Activated CD8-positive, alpha-beta memory T cell treated with anti-CD3 and anti-CD28 coated beads, Interleukin-2, amount 50 U/mL, for 4 hours (primary cell): ENCODE results near the gene TBX1.

Source experiments
- DNase-seq: peaks from one replicate; pipeline ENCODE4 v3.0.0-alpha.2; 2020

Gene TBX1

DNA sequence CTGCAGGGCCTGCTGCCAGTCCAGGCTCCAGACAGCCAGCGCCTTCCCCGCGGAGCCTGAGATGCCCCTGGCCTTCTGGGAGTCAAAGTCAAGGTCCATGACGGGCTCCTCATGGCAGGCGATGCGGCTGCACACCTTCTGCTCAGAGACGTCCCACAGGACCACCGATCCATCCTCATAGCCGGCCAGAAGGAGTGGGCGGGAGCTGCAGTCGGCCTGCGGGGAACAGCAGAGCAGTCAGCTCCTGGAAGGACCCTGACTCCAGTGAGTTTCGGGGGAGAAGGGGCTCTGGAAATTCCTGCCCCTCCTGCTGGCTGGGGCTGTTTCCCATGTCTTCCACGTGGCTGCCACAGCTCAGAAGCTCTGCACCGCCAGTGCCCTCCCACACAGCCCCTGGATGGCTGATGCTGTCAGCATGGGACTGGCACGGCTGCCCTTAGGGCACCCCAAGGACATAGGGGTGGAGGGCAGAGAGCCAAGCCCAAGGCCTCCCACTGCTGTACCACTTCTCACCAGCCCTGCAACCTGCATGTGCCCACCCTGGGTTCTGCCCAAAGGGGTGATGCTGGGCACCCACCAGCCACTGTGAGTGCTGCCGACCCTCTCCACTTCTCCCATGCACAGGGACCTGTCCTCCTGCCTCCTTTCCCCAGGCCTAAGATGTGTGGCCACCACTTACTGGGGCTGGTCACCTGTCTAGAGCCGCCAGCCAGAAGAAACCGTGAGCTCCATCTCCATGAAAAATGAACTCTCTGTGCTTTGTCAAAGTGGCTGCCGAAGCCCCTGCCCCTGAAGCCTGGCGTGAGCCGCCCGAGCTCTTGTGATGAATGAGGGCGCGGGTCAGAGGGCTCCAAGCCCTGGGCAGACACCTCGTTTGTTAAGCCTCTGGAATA is 41.7 kb downstream of the TBX1 start:
- DNase-seq: no peak

DNA sequence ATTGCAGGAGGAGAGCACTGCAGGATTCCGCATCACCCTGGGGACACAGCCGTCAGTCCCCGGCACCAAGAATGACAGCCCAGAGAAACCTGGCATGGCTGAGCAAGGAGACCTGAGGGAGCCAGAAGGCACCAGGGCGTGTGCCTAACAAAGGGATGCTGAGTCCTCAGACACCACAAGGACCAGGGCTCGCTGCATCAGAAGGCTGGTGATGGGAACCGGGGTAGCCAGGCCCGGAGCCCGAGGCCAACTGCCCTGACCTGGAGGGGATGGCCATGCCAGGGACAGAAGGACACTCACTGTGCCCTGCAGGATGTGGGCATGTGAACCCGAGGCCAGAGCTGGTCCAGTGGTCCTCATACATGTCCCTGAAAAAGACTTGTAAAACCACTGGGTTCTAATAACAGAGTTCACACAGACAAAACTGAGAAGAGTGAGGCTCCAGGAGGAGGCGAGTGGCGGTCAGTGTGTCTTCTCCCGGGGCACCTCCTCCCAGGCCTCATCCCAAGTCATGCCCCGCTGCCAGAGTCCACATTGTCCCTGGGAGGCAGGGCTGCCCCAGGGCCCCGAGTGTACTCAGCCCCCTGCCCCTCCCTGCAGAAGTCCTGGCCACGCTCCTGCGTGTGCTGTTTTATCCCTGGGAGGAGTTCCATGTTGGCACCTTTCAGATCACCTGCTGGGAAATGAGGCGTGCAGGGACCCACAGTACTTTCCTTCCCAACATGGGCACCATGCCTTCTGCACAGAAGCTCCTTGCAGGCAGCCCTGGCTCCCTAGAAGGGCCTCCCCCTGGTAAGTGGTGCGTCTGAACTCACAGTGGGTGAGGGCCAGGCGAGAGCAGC is 42.5 kb downstream of the TBX1 start:
- DNase-seq: no peak

DNA sequence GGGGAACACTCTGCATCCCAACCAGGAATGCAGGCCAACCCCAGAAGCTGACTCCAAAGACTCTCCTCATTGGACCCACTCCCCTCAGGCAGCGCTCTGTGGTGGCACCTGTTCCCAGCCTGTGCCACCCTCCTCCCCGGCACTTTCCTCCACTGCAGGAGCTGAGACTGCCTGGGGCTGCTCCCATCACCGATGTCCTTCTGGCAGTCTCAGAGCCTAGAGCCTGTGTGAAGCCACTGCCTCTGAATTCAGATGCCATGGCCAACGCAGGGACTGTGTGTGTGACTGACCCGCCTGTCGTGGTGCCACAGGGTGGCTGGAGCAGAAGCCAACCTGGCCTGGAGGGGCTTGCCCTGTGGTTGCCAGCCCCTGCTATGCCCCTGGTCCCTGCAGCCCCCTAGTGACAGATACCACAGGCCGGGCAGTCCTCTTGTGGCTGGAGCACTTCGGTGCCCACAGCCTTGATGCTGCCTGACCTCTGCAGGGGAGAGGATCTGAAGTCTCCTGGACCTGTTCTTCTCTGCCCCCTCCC is 43.2 kb downstream of the TBX1 start:
- DNase-seq: no peak

DNA sequence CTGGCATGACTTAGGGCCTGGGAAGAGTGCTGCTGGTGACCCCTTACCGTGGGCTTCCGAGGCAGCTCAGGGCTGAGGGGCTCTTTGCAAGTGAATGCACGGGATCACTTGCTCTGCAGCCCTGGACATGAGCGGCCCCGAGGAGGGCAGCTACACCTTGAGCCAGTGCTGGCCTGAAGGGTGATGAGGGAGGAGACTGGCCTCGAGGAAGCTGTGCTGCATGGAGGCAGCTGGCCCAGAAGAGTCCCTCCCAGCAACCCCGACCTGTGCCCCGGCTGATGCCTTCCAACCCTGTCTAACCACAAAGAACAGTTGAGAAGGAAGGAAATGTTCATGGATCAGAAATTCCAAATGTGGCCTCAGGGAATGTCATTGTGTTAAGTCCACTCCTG is 45.2 kb downstream of the TBX1 start:
- DNase-seq: peak; percentile 12

DNA sequence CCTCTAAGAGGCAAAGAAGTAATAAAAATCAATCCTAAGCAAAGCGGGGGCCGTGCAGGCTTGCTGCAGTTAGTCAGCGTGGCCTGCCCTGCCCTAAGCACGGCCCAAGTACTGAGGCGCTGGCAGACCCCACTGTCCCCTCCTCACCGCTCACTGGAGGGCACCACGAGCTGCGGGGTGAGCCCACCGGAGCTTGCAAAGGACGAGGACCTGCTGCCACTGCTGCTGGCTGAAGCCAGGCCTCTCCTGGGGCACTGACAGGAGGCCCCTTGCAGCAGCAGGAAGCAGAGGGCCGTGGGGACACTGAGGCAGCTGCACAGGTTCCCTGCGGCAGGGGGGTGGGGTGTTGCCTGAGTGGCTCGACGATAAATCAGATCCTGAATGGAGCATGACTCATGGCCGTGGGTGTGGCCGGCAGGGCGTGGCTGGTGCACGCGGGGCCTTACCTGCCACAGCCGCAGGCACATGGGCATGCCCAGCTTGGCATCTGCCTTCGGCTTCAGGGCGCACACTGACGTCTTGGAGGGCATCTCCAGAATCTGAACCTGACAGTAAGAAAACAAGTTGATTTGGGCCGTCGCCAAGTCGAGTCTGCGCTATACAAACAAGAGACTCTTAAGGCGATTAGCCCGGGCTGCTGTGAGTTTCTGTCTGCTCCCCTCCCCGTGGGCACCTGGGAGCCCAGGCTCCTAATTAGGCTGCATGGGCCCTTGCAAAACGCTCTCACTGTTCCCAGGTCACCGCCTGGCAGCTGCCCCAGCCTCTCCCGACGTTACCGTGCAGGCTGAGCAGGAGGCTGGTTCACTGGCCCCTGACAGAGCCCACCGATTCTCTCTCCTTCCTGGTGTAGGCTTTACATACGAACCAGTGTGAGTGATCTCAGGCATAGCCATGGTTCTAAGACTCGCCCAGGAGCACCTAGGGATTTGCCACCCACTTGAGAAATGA is 45.9 kb downstream of the TBX1 start:
- peak; percentile 15 for DNase-seq

DNA sequence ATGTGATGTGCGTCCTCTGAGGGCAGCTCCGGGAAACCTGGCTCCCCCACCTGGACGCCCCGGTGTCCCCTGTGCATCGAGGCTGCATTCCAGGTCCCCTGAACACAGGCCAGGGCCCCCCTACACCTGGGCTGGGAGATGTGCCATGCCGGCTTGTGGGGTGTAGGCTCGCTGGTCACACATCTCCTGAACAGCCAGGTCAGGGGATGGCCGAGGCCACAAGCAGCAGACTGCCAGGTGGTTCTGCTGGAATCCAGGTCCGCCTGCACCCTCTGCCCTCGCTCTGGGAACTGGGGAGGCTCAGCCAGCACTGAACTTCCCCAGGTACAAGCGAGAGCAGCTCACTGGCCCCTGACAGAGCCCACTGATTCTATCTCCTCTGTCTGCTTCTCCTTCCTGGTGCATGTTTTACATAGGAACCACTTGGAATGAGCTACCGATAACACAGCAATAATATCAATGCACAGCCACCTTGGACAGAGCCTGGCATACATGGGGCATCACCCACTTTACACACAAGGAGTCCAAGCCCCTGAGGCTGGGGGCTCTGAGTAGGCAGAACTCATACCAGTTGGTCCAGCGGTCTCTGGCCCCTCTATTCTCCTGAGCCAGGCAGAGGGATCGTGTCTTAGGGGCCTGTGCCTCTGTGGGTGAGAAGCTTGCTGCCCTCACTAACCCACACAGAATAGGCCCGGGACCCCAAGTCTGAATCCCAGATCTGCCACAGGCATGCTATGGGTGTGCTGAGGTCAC is 46.8 kb downstream of the TBX1 start:
- DNase-seq: no peak

DNA sequence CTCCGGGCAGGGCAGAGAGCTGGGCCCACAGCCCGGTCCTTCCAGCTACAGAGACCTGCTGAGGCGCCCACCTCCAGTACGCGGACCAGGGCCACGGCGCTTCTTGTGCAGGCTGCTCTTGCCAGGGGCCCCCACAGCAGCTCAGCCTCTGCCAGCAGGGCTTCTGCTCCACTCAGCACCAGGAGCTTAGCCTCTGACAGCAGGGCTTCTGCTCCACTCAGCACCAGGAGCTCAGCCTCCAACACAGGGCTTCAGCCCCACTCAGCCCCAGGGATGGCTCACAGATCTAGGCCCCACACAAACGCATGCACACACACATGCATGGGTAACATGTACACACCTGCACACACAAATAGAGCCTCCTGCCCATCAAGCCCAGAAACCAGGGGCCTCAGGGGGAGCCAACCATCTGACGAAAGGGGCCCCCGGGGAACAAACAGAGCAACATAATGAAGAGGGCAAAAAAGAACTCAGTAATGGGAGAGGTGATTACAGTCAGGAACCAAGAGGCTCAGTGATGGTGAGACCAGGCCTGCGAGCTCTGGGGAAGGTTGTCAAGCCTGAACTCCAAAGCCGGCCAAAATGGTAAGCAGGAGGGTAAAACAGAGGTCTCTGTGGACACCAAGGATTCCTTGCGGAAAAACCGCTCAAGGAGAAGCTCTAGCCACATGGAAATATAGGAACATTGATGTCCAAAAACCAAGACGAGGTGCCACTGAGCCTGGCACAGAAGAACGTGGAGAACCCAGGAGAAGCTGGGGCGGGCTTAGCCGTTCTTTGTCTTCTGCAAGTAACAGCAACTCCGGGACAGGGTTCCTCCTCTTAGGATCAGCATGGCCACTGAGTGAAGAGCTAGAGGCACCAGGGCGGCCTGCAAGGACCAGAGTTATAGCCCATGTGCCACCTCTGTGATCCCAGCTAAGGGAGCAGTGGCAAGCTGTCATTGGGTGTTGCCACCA is 47.6 kb downstream of the TBX1 start:
- DNase-seq: peak; percentile 8

DNA sequence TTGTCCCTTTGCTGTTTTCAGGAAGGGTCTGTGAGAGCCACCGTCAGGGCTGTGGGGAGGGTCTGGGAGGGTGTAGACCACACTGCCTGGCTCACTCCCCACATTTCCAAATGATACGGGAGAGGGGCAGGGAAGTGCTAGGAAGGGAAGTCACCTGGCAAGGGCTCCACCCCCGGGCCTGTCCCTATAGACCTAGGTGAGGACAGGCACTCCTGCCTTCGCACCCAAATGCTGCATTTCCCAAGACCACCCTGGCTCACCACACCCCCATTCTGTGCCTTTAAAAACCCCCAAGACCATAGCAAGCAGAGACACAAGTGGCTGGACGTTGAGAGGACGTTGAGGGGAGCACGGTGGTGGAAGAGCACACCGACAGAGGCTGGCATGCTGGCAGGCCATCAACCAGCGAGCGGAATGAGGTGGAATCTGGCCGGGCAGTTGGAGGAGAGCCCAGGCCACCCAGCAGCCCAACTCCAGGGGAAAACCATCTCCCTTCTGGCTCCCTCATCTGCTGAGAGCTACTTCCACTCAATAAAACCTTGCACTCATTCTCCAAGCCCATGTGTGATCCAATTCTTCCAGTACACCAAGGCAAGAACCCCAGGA is 48.4 kb downstream of the TBX1 start:
- DNase-seq: peak; percentile 0

DNA sequence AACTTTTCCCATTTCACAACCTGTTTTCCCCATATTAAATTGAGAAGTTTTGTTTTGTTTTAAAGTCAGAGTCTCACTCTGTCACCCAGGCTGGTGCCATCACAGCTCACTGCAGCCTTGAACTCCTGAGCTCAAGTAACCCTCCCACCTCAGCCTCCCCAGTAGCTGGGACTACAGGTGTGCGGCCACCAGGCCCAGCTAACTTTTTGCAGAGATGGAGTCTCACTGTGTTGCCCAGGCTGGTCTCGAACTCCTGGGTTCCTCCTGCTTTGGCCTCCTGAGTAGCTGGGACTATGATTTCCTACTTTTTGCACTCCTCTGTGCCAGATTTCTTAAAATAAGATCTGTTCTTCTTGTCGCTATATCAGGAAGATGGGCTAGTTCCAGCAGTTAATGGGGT is 49.2 kb downstream of the TBX1 start:
- no peak for DNase-seq

DNA sequence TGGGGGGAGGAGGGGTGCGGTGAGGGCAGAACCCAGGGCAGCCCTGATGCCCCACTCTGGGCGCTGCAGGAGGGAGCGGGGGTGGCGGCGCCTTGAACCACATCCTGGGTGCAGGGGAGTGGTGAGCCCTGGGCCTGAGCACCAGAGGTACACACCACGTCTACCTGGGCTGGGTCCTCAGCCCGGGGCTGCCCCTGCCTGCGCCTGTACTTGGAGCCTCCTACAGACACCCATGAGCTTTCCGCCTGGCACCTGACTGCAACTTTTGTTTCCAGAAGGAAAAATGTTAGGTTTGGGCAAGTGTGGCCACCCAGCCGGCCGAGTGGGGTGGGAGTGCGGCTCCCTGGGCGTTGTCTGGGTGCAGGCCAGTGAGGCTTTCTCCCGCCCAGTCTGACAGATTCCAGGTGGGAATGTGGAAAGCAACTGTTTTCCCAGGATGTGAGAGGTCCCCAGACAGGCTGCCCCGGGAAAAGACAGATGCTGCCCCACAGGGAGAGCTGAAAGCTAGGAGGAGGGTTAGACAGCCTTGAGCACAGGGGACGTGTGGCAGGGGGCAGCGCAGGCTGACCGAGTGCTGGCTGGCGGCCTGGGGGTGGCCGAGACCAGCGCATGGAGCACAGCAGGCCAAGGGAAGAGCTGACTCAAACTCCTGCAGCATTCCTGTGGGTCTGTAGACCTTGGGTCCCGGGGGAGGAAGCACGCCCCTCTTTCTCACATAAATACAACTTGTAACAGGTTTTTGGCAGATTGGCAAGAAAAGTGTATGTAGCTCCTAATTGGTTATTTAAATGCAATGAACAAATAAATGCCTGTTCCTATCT is 50.0 kb downstream of the TBX1 start:
- DNase-seq: peak; percentile 9

DNA sequence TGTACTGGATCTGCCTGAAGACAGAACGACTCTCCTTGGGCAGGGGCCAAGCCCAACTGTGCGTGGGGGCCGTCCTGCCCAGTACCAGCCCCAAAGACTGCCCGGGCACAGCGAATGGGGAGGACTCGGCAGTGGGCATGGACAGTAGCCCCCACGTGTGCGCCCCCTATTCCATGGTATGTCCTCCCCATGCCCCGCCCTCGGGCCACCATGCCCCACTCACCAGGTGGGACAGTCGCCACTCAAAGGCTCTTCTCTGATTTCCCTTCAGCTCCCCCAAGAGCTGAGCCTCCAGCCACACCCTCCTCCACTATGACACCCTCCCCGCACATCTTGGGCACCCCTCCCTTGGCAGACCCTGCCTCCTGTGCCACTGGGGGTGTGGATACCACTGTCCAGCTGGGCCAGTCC is 50.6 kb downstream of the TBX1 start:
- DNase-seq: peak; percentile 13

DNA sequence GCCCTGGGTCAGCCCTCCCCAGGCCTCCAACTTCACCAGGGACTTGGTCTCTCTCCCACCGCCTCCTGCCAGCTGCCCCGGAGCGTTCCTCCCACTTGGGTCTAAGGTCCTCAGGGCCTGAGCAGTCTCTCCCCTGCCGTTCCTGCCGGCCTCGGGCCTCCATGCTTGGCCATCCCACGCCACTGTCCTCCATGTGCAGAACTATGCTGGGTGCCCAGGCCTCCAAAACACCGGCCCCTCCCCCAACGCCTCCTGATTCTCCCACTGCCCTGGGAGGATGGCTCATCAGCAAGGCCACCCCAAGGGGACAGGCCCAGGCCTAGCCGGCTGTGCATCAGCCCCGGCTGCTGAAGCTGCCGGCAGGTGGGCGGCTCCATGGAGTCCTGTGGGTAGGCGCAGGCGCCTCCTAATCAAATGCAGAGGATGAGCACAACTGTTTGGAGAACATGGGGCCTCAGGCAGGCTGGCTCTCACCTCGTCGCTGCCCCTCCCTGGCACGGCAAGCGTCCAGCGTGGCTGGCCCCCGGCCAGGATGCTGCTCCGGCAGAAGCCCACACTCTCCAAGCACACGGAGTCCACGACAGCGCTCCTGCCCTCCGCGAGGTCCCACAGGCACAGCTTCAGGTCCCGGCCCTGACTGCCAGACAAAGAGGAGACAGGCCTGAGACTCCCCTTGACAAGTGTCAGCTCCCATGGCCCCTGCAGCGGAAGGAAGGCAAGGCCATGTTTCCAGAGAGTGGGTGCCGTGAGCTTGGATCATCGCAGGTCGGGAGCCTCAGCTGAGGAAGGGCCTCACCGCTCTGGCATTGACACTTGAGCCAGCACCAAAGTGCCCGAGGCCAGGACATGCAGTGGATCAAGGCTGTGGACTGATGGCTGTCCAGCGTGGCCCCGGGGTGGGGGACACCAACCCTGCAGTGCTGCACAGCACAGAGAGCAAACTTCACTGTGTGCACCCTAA is 51.5 kb downstream of the TBX1 start:
- peak; percentile 11 for DNase-seq

DNA sequence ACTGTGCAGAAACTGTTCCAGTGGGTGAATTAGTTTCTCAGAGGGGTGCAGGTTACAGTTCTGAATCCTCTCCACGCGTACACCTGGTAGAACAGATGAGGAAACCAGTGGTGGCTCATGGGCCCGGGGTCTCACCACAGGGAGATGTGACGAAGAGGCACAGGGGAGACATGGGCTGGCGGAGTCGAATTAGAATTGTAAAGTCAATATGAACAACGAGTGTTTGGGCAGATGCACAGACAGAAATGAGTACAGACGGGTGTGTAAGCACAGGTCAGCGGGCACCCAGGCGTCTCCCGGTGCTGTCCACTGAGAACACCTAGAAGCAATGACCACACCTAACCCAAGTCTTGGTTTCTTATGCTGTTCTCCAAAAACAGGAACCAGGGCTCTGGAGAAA is 52.3 kb downstream of the TBX1 start:
- DNase-seq: peak; percentile 0

DNA sequence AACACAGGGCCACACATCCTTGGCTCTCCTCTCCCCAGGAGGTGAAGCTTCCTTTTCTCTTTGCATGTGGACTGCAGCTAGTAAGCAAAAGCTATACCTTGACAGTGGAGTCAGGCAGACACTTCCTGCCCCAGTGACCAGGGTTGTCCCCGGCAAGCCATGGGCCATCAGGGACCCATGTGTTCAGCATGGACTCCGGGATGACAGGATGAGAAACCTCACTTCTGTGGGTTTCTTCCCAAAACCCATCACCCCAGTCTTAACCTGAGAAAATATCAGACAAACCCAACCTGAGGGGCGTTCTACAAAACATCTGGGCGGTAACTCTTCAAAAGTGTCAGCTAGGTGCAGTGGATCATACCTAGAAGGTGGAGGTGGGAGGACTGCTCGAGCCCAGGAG is 53.9 kb downstream of the TBX1 start:
- peak; percentile 2 for DNase-seq

DNA sequence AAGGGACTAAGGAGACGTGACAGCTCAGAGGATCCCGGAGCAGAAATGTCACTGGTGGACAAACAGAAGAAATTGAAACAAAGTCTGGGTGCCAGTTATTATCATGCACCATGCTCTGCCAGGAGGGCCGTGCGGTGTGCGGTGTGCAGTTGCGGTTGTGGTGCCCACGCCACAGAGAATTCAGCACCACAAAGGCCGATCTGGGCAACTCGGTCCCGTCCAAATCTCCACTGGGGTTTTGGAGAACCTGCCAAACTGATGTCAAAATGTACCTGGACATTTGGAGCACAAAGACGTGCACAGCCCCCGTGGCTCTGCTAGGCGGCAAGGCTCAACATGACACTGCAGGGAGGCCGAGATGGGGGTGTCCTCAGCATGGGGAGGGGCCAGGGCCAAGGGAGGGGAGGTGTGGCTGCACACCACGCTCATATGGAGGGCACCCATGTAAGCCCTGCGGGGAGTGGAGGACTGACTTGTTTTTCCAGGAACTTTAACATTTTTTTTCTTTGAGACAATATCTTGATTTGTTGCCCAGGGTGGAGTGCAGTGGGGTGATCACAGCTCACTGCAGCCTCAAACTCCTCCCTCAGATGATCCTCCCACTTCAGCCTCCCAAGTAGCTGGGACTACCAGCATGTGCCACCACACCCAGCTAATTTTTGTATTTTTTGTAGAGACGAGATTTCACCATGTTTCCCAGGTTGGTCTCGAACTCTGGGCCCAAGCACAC is 54.7 kb downstream of the TBX1 start:
- DNase-seq: peak; percentile 9

DNA sequence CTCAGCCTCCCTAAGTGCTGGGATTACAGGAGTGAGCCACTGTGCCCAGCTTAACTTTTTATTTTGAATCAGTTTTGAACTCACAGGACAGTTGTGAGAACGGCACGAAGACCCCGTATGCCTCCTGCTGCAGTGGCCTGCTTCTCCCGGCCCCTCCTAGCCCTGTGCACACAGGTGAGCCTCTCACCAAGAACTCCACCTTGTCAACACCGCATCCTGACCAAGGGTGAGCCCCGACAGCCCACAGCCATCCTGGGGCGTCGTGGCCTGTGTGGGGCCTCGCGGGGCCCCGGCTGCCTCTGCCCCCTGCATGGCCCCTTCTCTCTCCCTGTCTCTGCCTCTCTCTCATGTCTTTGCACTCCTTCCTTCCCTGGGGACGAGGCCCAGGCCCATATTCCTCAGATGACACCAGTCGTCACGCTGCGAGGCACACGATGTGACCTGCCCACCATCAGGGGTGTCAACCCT is 55.3 kb downstream of the TBX1 start:
- peak; percentile 6 for DNase-seq
